Skeletal muscle tissue (tissue), 4 donors: ENCODE results near the gene TRPC4AP. TPM values are rescaled to one million over a fixed set of nuclear protein-coding genes. Genes with fewer than 3 reads are reported as not detected.

Experiments
- H3K27ac ChIP-seq: one replicate; pipeline ENCODE4 v1.7.0; 2013; ENCODE audit warnings: mild to moderate bottlenecking, low read depth, low read length, inconsistent platforms
- H3K27me3 ChIP-seq, 3 donors: one replicate each; pipeline ENCODE4 v1.7.0; 2013; ENCODE audit warnings: low read length in 3 of 3; ENCODE audit not compliant: control insufficient read depth in 3 of 3, insufficient read depth in 3 of 3
- H3K36me3 ChIP-seq, 3 donors: one replicate each; pipeline ENCODE4 v1.7.0; 2013; ENCODE audit warnings: low read length in 3 of 3; ENCODE audit not compliant: control insufficient read depth in 3 of 3, insufficient read depth in 3 of 3
- H3K4me1 ChIP-seq, 3 donors: one replicate each; pipeline ENCODE4 v1.7.0; 2013; ENCODE audit warnings: low read length in 3 of 3, mild to moderate bottlenecking in 3 of 3; ENCODE audit not compliant: control insufficient read depth in 3 of 3, insufficient read depth in 3 of 3
- H3K4me3 ChIP-seq, 3 donors: one replicate each; pipeline ENCODE4 v1.7.0; 2013; ENCODE audit warnings: low read length in 3 of 3
- H3K9ac ChIP-seq, 3 donors: one replicate each; pipeline ENCODE4 v1.7.0; 2013; ENCODE audit warnings: low read length in 3 of 3, mild to moderate bottlenecking in 3 of 3, moderate library complexity in 2 of 3, low read depth in 1 of 3
- H3K9me3 ChIP-seq, 3 donors: one replicate each; pipeline ENCODE4 v1.7.0; 2013; ENCODE audit warnings: low read length in 3 of 3; ENCODE audit not compliant: control insufficient read depth in 3 of 3
- total RNA-seq: library from RNA; depleted of rRNA; stranded (reverse); fragments of >200 nt; gene quantifications from one replicate; pipeline ENCODE4 v1.2.3, GENCODE V29; 2014
- donor health status: Osteomylitis.

The TRPC4AP gene
- total RNA-seq, 1 donor from 2014 or later: 49.6 TPM

DNA sequence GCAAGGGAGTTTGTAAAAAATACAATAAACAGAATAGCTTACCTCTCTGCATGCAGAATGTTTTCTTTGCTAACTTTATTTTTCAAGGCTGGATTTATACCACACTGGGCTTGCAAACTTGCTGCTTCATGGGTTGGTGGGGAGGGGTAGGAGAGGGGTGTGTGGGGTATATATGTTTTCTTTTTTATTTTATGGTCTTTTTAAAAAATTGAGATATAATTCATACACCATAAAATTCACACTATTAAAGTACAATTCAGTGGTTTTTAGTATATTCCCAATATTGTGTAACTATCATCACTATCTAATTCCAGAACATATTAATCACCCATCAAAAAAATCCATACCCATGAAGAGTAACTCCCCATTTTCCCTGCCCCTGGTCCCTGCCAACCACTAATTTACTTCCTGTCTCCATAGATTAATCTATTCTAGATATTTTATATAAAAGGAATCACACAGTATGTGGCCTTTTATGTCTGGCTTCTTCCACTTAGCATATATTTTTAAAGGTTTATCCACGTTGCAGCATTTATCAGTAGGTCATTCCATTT is 14.3 kb upstream of the TRPC4AP start:
- Histone ChIP-seq H3K4me3 (no peak overlapping the region), H3K27ac (no peak overlapping the region), H3K4me1 (peaks cover 0 to 2% (median 0%) of the 10 kb centered on the region in 3 donors), H3K9me3 (no peaks in the 10 kb centered on the region), H3K27me3 (no peaks in the 10 kb centered on the region), H3K36me3 (no peaks in the 10 kb centered on the region), H3K9ac (no peak overlapping the region)

DNA sequence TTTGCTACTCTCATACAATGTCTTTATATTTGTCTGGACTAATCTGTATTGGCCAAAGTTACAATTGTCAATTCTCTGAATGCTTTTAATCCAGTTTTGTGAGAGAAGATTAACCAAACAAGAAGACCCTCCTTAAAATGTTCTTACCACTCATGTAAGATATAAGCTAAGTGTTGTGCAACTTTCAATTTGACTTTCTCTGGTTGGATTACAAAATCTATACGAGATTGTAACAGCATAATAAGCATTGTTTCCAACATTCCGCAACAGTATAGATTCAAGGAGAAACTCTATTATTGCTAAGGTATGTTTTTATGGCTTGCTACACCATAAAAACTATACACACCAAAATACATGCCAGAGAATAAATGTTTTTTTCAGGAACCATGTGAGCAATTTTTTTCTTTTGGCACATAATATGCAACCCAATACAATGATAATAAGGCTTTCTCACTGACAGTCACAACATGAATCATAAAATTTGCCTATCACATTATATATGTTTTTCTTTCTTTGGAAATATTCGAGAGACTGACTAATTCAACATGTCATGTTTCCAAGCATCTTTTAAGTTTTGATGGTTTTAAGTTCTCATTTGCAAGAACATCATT is 12.2 kb upstream of the TRPC4AP start:
- Histone ChIP-seq H3K9me3 (no peaks in the 10 kb centered on the region), H3K9ac (no peak overlapping the region), H3K27me3 (no peaks in the 10 kb centered on the region), H3K27ac (no peak overlapping the region), H3K36me3 (no peaks in the 10 kb centered on the region), H3K4me3 (no peak overlapping the region), H3K4me1 (no peaks in the 10 kb centered on the region)

DNA sequence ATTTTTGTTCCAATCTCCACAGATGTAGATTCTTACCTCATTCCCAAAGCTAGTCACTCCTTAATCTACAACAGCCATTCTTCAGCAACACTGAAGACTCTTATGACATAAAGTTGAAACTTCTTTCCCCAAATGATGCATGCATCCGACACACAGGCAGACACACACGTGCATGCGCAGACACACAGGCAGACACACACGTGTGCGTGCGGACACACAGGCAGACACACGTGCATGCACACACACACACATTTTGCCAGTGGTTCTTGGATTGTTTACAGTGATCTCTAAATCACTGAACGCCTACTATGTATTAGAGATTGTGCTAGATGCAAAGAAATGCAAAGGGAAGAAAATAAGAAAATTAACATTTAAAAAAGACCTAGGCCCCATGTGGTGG is 9.0 kb upstream of the TRPC4AP start:
- H3K9ac ChIP-seq: no peak overlapping the region
- H3K9me3 ChIP-seq: no peaks in the 10 kb centered on the region

DNA sequence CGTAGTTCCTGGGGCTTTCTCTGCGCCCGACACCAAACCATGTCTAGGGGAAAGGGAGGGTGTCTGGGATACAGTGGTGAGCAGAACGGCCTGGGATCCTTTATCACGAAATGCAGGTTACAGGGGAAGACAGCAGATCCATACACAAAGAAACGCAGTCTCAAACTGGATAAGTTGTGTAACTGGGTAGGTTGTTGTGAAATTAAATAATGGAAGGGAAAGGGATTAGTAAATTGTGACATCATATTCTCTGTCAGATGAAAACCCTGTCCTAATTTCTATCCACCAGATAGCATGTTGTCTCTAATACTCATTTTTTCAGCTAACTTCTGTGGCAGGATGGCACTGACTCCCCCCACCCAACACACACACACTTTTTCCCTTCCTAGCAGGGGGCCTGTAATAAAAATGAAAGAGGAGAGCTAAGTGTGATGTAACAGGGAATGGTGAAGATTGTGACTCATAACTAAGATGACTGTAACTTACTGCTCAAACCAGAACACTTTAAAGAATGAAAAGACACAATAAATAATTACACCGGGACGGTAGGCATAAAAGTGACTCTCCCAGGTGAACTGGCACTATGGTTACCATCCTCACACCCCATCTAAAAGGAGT is 769 bp upstream of the TRPC4AP start:
- Histone ChIP-seq H3K27ac (peak overlapping the region; percentile 80), H3K9ac (peak overlapping the region; percentile 66 to 94 (median 90)), H3K36me3 (peaks cover 0 to 3% (median 0%) of the 10 kb centered on the region in 3 donors), H3K9me3 (no peaks in the 10 kb centered on the region), H3K27me3 (no peaks in the 10 kb centered on the region), H3K4me3 (peak overlapping the region; percentile 79 to 95 (median 91)), H3K4me1 (peaks cover 17 to 29% (median 24%) of the 10 kb centered on the region in 3 donors)

More for the DNA sequence above, 9.0 kb upstream of the TRPC4AP start:
- H3K27me3 ChIP-seq: no peaks in the 10 kb centered on the region
- H3K27ac ChIP-seq: no peak overlapping the region
- H3K4me3 ChIP-seq: no peak overlapping the region
- no peaks in the 10 kb centered on the region for H3K36me3 ChIP-seq
- H3K4me1 ChIP-seq: peaks cover 0 to 3% (median 3%) of the 10 kb centered on the region in 3 donors

DNA sequence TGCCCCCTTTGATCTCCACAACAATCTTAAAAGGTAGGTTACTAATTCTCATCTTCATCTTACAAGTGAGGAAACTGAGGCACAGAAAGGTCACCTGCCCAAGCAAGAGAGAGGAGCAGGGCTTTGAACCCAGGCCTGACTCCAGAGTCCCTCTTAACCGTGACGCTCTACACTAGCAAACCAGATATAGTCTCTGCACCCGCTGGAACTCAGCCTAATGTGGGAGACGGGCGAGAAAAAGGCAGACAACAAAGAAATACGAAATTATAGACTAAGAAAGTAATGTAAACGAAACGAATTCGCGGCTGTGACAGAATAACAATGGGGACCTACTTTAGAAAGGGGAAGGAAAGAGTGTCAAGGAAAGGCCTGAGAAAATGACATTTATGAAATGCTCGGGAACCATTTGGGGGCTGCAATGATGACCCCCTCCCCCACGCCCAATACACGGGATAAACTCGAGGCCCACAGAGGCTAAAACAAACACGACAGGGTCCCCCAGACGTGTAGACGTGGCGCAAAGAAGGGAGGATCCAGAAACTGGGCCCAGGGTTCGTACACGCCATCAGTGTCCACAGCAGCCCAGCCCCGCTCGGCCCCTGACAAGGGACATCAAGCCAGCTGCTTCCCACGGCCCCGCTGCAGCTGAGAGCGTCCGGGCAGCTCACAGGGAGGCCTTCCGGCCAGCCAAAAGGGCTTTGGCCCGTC is 637 bp downstream of the TRPC4AP start:
- Histone ChIP-seq H3K9me3 (no peaks in the 10 kb centered on the region), H3K4me3 (peak overlapping the region; percentile 91 to 95 (median 94)), H3K9ac (peak overlapping the region; percentile 90 to 98 (median 94)), H3K27ac (peak overlapping the region; percentile 80), H3K4me1 (peaks cover 29 to 41% (median 36%) of the 10 kb centered on the region in 3 donors), H3K36me3 (peaks cover 0 to 3% (median 0%) of the 10 kb centered on the region in 3 donors), H3K27me3 (no peaks in the 10 kb centered on the region)

DNA sequence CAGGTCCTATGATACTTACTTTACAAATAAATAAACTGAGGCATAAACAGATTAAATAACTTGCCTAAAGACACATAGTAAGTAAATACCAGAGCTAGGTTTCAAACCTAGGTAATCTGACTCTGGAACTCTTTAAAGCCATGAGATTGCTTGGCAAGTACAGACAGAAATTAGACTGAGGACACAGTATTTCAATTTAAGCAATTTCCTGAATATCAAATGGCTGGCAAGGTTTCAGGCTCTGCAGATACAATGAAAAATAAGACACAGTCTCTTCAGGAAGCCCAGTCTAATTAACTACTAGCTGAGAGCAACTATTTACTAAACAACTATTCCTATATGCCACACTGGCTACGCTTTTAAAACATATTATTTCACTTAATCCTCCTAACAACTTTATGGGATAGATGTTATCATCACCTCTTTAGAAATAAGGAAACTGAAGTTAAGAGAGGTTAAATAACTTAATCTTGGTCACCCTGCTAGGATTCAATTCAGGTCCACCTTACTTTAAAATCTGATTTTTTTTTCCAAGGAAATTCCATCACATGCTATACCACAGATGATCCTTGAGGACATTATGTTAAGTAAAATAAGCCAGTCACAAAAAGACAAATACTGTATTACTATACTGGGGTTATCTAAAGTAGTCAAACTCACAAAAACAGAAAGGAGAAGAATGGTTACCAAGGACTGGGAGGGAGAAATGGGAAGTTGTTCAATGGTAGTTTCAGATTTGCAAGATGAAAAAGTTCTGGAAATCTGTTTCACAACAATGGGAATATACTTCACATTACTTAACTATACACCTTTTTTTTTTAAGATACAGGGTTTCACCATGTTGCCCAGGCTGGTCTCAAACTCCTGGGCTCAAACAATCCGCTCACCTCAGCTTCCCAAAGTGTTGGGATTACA is 4.1 kb downstream of the TRPC4AP start:
- Histone ChIP-seq H3K36me3 (peaks cover 0 to 3% (median 0%) of the 10 kb centered on the region in 3 donors), H3K4me1 (peaks cover 29 to 35% (median 32%) of the 10 kb centered on the region in 3 donors), H3K9ac (peak overlapping the region in 2 of 3 donors; percentile 24 to 54), H3K9me3 (no peaks in the 10 kb centered on the region), H3K27ac (peak overlapping the region; percentile 60), H3K4me3 (no peak overlapping the region), H3K27me3 (no peaks in the 10 kb centered on the region)

DNA sequence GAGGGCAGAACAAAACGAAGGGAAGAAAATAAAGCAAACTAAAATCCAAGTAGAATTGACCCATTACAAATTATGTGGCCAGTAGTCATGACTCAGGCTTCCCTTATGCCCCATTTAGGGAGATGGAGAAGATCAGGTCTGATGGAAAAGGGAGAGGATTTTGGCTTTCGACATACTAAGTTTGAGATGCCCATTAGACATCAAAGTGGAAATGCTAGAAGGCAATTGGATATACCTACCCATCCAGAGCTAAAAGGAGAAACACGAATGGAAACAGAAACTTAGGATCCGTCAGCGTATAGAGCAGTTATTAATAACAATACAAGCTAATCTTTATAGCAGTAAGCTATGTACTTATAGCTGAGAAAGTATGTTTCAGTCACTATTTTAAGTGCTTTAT is 4.8 kb downstream of the TRPC4AP start:
- Histone ChIP-seq H3K9me3 (no peaks in the 10 kb centered on the region), H3K9ac (peak overlapping the region in 2 of 3 donors; percentile 24 to 34), H3K27me3 (no peaks in the 10 kb centered on the region), H3K4me3 (peak overlapping the region in 1 of 3 donors; percentile 39), H3K36me3 (peaks cover 0 to 3% (median 0%) of the 10 kb centered on the region in 3 donors), H3K27ac (peak overlapping the region; percentile 60), H3K4me1 (peaks cover 23 to 28% (median 28%) of the 10 kb centered on the region in 3 donors)

DNA sequence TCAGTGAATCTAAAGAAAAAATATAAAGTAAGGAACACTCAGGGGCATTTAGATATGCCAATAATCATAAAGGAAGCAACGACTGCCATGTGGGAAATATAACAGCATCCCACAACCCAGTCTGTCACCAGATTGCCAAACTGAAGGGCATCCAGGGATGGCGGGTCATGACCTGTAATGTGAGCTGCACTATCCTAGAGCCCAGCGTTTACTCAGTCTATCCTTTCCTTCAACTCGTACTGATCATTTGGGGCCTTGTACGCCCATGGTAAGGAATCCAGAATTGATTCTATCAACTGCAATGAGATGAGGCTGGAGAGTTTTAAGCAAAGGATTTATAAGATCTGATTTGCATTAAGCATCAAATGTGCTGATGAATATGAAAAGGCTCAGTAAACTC is 5.3 kb downstream of the TRPC4AP start:
- H3K4me1 ChIP-seq: peaks cover 23 to 27% (median 27%) of the 10 kb centered on the region in 3 donors
- no peak overlapping the region for H3K9ac ChIP-seq
- peaks cover 0 to 3% (median 0%) of the 10 kb centered on the region in 3 donors for H3K36me3 ChIP-seq
- H3K27ac ChIP-seq: peak overlapping the region; percentile 60
- peak overlapping the region in 1 of 3 donors; percentile 39 for H3K4me3 ChIP-seq
- H3K27me3 ChIP-seq: no peaks in the 10 kb centered on the region
- no peaks in the 10 kb centered on the region for H3K9me3 ChIP-seq
